Retinal pigment epithelial cell (primary cell): ENCODE data around the gene FSTL4.

Source experiments
- DNase-seq: peaks from one replicate; pipeline ENCODE4 v3.0.0-alpha.2; 2010; ENCODE audit warnings: low read depth
- H3K4me3 ChIP-seq: 2 replicates; pipeline ENCODE4 v1.5.1; 2011; ENCODE audit warnings: mild to moderate bottlenecking, low read length, control low read depth, moderate library complexity
- CTCF ChIP-seq: conservative IDR thresholded peaks from 2 replicates; pipeline ENCODE4 v1.5.1; 2011; ENCODE audit warnings: low read depth, low read length, control low read depth, inconsistent platforms

FSTL4 gene

GRCh38 chr5:133483406-133484090 lies 128.8 kb downstream of the FSTL4 start:
- H3K4me3 ChIP-seq = no peak overlapping the region
- no peak for DNase-seq
- no peak for TF ChIP-seq CTCF

GRCh38 chr5:133482028-133482427 lies 130.3 kb downstream of the FSTL4 start:
- H3K4me3 ChIP-seq = no peak overlapping the region
- TF ChIP-seq CTCF = no peak
- no peak for DNase-seq

- no peak overlapping the region for H3K4me3 ChIP-seq
- no peak for DNase-seq
- no peak for TF ChIP-seq CTCF
Observed at GRCh38 chr5:133480866-133481265, 131.5 kb downstream of the FSTL4 start.

GRCh38 chr5:133480366-133480765 lies 132.0 kb downstream of the FSTL4 start:
- DNase-seq = no peak
- no peak overlapping the region for H3K4me3 ChIP-seq
- no peak for TF ChIP-seq CTCF

- no peak for DNase-seq
- TF ChIP-seq CTCF = no peak
- H3K4me3 ChIP-seq = no peak overlapping the region
Observed at GRCh38 chr5:133478199-133478985, 133.9 kb downstream of the FSTL4 start.

DNA sequence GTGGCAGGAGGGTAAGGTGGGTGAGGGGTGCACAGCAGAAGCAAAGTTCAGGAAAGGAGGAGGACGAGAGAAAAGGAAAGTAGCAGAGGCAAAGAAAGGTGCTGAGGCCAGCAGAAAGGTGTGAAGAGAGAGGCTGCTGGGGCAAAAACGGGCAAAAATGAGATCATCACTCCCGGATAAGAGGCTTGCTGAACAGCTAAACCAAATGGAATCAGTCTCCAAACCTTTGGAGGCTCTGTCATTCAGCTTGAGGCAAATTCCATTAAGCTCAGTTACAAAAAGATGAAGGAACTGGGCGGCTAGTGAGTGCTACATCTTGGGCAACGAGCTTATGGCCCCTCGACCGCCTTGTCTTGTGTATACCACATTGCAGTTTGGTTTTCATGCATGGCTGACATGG lies 136.4 kb downstream of the FSTL4 start:
- no peak for TF ChIP-seq CTCF
- DNase-seq = no peak
- no peak overlapping the region for H3K4me3 ChIP-seq
